GM21528 (cell line): ENCODE measurements around the gene MPP1.

Experiments used
- ATAC-seq: cut with Tn5 transposase; IDR thresholded peaks from one replicate; pipeline ENCODE4 v1.9.1; 2021; ENCODE audit warnings: mild to moderate bottlenecking, moderate library complexity; ENCODE audit not compliant: unreplicated experiment, low FRiP score

Gene MPP1

DNA sequence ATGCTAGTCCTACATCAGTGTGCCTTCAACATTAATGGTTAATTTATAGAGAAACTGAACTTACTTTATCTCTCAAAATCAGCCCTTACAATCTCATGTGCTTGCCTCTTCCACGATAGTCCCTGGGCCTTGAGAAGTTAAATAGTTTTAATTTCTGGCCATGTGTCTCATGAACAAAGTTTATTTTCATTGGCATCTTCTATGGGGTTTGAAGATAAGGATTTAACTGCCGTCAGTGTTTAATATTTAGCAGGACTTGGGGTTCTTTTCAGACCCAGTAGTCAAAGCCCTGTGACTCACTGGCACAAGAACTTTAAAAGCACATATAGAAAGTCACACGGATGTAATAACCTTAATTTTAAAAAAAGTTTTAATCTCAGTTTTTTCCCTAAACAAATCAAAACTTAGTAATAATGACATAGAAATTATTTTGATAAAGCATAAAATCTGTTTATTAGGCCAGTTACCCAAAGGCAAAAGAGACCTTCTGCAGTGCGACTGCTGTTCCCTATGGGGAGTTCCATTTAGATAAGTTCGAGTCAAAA, 10.1 kb upstream of the MPP1 start:
- ATAC-seq = no peak

DNA sequence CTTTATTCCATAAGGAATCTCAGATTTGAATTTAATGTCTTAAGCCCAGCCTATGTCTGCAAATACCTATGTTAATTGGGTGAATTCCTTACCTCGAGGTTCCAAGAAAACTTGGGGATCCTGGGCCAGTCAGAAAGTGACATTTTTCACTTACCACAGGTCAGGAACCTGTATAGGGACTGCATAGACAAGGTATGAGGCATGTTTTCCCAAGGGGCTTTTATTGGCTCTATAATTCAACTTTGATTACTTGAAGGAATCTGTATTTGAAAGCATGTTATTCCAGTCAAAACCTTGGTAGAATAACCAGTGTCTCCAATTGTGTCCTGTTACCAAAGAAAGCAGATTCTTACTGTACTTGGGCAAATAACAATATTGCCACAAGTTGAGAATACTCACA, 8.5 kb upstream of the MPP1 start:
- ATAC-seq = no peak

DNA sequence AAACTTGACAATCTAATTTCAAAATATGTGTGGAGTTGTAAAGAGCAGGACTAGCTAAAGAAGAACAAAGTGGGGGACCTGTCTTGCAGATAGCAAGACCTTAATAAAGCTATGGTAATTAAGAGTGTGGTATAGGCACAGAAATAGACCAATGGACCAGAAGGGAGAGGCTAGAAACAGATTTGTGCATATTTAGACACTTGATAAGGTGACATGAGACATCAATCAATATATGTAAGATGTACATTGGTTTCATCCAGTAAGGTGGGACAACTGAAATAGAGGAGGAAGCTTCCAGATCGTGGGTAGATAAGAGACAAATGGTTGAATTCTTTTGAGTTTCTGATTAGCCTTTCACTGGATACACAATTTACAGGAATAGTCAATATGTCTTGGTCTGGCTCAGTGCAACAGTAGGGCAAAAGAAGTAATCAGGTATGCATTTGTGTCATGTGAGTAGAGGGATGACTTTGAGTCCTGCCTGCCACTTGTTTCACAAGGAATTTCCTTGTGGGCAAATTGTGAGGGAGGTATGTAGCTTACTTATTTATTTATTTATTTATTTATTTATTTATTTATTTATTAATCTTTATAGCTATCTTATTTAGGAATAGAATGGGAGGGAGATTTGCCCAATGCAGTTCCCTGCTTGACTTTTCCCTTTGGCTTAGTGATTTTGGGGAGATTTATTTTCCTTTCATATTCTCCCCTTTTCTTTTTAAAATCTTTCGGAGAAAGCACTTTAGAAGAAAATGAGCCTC, 7.2 kb upstream of the MPP1 start:
- ATAC-seq = no peak

DNA sequence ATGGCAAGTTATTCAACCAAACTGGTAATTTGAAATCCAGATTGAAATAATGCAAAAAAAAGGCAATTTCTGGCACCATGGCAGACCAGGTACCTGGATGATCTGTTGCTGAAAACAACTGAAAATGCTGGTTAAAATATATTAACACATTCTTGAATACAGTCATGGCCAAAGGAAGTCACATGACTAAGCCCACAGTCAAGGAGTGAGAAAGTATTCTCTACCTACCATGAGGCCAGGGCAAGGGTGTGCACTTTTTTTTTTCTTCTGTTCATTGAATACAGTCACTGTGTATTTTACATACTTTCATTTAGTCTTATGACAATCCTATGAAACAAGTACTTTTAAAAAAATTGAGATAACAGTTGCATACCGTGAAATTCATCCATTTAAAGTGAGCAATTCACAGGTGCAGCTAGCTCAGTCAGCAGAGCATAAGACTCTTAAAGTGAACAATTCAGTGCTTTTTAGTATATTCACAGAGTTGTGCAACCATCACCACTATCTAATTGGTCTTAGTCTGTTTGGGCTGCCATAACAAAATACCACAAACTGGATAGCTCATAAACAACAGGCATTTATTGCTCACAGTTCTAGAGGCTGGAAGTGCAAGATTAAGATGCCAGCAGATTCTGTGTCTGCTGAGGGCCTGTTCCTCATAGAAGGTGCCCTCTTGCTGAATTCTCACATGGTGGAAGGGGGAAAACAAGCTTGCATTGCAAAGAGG, 4.8 kb upstream of the MPP1 start:
- ATAC-seq = no peak

DNA sequence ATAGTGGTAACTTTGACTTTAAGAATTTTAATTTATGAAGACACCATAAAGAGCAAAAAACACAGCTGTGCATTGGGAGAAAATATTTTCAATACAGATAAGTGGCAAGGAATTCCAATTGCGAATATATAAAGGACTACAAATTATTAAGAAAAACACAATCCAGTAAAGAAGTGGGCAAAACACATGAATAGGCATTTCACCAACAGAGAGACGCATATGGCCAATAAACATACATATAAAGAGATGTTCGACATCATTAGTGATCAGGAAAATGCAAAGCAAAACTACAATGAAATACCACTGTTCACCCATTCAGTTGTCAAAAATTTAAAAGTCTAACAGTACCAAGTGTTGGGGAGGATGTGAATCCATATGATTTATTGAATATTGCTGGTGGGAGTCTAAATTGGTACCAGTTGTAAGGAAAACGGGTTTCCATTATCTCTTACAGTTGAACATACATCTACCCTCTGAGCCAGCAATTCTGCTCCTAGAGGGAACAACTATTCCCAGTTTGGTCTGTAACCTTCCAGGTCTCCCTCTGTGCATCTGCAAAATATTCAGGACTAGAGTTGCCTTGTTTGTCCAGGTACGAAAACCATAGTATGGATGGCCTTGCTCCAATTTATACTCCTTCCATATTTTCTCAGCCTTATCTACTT, 1.7 kb upstream of the MPP1 start:
- ATAC-seq = no peak

DNA sequence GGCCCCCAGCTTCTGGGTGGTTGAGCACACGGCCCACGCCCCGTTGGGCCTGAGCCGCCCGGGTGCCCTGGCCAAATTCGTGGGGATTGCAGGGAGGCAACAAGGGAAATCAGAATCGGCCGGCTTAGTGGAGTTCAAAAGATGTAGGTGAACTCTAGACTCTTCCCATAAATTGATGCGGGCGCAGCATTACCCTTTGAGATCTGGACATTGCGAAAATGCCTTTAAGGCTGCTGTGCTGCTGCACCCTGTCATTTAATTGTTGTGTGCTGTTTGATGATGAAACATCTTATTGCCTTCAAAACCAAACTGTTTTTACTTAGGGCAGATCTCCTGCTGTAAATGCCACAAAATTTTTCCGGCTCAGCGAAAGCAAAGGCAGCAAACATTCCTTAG, 409 bp upstream of the MPP1 start:
- no peak for ATAC-seq

DNA sequence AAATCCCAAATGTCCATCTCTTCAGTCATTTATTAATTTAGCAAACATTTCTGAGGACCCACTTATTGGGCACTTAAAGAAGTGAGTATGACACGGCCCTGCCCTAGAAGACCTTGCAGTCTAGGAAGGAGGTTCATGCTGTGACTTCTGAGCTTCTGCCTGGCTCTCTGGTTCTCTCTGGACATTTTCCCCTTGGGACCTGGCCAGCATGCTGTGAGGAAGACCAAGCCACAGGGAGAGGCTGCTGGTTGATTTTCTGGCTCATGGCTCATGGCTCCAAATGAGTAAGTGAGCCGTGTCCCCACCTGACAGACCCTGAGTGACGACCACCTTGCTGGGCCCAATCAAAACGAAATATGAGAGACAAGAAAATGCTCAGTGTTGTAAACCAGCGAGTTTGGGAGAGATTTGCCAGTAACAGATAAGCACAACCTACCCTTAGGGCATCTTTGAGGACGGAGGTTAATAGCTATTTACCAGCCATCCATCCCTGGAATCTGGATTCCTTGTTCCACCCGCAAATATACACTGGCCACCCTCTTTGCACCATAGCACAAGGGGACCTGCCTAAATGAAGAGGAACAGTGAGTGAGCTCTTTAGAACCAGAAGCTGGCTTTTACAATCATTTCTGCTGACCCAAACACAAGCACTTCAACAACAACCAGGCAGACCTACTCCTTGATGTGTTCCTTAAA, 876 bp downstream of the MPP1 start:
- ATAC-seq = no peak

DNA sequence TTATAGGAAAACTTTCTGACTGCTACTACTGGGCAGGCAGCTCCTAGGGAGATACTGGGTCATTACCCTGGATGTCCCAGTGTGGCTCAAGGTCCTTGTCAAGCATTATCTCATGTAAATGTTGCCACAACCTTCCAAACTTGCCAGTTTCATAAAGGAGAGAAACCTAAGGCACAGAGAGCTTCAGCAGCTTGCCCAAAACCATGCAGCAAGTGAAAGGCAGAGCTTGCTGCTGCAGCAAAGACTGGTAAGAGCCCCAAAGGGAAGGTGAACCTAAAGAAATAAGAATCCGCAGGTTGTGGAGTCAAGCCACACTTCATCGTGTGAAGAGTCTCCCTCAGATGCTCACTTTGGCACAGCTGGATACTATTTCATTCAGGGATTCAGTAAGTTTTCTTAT, 2.3 kb downstream of the MPP1 start:
- ATAC-seq = no peak

DNA sequence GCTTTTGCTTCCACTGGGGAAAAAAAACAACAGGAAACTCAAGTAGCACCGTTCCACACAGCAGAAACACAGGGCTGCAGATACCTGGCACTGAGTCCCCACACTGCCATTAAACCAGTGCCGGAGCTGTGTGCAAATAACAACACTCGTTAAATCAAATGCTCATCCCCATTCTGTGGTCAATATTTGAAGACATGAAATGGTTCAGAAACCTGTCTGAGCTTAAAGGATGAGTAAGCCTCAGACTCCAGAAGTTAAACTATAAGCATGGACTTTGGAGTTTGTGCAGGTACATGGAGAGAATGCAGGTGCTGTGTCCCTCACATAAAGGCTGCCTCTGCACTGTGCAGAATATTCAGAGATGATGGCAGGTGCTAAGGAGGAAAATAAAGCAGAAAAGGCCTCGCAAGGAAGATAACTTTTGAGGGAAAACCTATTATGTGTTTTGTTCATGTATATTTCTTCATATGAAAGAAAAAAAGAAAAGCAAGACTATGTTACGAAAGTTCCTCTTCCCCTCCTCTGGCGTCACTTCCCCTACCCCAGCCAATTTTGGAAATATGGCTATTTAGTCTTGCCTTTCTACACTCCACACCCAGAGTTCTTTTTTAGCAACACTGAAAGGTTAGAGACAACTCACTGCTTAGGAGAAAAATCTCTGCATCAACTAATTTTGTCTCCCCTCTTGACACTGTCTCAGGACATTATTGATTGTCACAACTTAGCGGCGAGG, 4.6 kb downstream of the MPP1 start:
- ATAC-seq = no peak

DNA sequence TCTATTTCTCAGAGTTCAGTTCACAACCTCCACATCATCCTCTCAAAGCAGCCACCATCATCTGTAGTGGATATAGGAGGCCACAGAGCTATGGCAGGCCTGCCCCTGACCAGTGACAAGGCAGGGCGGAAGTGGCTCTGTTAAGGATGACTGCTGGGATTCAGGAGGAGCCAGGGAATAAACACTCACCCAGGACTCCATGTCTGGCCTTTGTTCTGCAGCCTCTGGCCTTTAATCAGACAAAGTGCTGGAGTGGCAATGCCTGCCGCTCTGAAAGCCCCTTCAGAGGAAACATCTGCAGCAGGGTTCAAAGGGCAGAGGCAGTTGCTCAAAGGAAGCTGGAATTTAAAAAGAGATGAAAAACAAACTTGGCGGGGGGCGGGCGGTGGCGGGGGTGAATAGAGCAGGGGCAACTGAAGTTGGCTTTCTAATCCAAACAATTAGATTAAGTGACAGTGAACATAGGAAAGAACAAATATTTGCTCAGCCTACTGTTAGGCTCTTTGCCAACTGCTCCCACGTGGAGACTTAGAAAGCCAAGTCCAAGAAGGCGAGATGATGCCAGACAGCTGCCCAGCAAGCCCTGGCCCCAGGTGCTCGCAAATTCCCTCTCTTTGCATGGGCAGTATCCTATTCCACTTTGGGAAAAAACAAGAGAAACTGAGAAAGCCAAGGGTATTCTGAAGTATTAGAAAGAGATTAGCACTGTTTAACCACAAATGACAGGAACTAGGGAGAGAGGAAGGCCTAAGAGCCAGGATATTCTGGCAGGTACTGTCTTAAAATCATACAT, 5.5 kb downstream of the MPP1 start:
- ATAC-seq = no peak

DNA sequence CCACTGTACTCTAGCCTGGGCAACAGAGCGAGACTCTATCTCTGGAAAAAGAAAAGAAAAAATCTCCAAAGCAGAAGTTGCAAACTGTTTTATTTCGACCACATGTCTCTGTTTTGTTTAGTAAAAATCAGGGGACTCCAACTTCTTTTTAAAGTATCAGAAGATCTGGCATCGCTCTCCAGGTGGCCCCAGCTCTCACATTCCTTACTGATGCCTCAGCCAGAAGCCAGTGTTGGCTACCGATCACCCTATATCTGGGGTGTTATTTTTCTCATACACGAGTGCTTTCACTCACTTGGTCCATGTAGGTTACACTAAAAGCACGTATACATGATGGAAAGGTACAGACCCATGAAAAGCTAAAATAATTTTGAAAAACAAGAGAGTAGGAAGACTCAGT, 8.3 kb downstream of the MPP1 start:
- ATAC-seq = no peak

DNA sequence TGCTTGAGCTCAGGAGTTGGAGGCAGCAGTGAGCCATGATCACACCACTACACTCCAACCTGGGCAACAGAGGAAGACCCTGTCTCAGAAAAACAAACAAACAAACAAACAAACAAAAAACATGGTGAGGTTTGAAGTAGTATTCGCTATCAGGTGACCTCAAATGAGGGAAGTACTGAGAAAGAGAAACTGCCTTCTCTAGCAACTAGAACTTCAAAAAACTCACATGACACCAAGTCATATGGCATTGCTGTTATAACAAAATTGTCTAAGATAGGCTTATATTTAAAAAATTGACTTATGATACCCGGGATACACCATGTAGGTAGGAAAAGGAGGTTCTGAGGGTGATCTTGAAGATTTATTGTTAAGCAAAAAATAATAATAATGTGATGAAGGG, 10.3 kb downstream of the MPP1 start:
- no peak for ATAC-seq

DNA sequence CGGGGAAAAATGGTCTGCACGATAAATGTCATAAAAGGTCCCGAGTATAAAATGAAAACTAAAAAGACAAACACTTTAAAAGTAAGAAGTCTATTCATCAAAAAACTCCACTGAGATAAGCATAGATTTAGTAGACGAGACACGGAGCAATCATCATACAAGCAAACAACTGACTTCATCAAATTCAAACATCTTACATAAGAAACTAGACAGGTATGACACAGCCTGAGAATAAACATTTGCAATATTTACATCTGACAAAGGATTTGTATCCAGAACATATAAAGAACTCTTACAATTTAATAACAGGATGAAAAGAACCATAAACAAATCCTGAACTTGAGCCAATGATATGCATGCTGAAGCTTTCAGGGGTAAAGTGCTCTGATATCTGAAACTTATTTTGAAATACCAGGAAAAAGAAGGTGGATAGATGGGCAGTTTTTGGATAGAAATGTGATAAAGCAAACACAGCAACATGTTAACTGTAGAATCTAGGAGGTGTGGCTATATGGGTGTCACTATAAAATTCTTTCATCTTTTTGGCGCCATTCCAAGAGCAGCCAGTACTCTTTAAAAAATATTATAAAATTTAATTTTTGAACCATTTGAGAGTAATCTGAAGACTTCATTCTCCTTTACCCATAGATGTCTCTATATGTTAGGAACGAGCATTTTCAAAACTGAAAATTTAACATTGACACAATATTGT, 12.0 kb downstream of the MPP1 start:
- ATAC-seq = no peak

DNA sequence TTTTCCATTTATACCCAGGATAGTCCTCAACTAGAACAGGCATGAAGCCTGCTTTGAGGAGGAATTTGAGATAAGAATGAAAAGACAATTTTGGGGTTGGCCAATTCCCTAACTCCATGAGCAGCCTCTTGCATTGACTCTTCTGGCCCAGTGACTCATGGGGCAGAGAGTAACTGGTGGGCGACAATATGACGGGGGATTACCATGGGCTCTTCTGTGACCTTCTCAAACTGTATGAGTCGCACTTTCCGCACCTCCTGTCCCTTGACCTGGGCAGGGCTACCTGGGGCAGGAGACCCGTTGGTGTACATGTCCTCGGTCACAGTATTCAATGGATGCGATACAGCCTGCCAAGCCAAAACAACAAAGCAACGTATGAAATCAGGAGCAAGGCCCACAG, 13.3 kb downstream of the MPP1 start:
- no peak for ATAC-seq

DNA sequence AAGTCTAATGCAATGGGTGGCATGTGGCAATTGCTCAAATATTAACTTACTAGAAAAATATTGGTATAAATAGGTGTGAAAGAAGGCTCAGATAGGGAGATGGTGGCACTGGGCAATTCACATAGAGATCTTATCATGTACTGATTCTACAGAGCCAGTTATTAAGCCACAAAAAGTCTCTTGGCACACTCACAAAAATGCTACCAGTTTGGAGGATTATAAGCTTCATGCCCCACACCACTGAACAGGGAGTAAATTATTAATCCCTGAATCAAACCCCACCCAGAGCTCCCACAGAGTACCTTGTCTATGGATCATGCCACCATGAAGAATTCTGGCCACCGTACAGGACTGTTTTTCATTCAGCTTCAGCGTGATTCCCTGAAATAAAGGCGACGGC, 13.8 kb downstream of the MPP1 start:
- no peak for ATAC-seq

DNA sequence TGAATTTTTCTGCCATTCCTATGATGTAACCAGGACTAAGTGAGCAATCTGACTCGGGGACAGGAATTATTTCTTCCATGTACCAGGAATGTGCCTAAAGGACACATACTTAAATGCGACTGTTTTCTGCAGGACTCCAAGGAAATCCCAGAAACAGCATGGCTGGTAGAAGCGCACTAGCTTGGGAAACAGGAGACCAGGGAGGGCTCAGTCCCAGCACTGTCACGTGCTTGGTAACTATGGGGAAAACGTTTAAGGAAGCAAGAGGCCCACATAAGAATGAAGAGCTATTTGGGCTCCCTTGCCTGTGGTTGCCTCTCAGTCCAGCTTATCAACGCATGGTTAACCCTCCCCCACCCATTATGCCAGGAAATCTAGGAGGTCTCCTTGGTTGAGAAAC, 19.6 kb downstream of the MPP1 start:
- ATAC-seq = no peak

DNA sequence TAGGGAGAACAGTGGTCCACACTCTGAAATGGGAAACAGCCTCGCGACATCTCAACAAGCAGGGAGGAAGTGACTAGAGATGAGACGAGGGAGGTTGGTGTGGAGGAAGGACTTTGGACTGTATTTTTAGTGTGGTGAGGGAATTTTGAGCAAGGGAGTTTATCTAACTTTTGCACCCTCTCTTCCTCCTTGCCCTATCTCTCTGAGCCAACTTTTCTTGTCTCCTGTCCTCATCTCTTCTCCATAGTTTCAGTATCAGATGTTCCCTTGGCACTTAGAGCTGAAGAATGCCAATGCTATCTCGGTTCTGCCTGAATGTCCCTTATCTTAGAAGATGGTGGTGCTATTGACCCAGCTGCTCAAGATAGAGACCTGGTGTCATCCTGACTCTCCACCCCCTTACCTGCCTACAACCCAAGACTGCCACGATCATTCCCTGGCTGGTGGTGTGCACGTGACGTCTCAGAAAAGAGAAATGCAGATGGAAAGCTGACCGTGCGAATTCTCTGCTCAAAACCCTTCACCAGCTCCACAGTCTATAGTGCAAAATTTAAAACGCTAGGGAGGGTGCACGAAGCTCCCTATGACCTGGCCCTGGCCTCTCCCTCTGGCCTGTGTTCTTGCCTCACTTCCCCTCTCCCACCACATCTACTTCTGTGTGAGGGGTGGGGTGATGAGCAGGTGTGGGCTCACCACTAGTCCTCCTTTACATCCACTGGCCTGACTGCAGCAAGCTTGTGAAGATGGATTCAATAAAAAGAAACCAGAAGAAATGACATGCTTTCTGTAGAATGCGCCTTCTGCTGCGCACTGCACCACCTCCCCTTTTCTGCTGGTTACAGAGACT, 20.9 kb downstream of the MPP1 start:
- ATAC-seq = no peak

DNA sequence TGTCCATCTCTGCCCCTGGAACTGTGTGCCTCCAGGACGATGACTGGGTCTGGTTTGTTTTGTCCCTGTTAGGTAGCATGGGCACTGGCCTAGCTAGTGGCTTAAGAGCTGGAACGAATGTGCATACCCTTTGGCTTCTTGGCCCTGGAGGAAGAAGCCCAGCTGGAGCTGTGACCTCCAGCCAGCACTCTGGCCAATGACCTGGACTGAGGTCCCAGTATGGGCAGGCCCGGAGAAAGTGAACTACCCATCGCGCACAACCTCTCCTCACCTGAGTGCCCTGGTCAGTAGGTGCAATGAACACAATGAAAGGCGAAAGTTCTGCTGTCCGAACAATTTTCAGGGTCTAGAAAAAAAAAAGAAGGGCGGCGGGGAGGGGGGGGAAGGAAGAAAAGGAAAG, 24.3 kb downstream of the MPP1 start:
- no peak for ATAC-seq
